H54 (cell line): ENCODE measurements around the gene ARSA.

ENCODE experiments used
- DNase-seq: peaks from one replicate; pipeline ENCODE4 v3.0.0; 2011; ENCODE audit warnings: low spot score, mixed read lengths; ENCODE audit not compliant: insufficient read length
- FAIRE-seq: peaks from 3 replicates; lab custom pipeline; 2011; peaks lifted over from hg19 to GRCh38; lab: Jason Lieb, UNC
- POLR2A ChIP-seq: IDR thresholded peaks from 2 replicates; pipeline ENCODE4 v1.6.1; 2011; ENCODE audit warnings: low read depth, mild to moderate bottlenecking, low read length

Gene ARSA

DNA sequence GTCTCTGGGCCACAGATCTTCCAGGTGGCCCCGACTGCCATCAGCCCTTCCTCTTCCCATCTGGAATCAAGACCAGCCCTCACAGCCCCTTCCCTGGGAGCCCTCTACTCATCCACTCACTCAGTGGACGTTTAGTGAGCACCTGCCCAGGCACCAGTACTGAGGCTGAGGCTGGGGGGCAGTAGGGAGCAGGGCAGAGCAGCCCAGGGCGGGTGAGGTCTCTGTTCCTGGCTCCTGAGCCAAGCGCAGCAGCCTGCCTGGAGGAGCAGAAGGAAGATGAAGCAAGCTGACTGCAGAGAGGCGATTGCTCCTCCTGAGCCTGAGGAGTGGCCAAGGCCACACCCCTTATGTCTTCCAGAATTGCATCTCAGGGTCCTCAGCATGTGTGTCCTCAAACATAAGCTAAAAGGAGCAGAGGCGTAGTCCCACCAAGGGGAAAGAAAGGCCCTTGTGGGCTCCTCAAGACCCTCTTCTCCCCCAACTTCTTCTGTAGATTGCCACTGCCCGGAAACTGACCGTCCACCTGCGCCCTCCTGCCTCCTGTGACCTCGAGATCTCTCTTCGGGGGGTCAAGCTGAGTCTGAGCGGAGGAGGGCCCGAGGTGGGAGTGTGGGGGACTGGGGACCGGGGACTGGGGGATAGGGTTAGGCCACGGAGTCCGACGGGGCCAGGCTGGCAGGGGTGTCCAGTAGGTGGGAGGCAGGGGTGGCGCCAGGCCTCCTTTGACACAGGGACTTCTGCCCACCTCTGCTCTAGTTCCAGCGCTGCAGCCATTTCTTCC lies 21.6 kb downstream of the ARSA start:
- FAIRE-seq (no peak), DNase-seq (no peak)
- TF ChIP-seq POLR2A: no peak

DNA sequence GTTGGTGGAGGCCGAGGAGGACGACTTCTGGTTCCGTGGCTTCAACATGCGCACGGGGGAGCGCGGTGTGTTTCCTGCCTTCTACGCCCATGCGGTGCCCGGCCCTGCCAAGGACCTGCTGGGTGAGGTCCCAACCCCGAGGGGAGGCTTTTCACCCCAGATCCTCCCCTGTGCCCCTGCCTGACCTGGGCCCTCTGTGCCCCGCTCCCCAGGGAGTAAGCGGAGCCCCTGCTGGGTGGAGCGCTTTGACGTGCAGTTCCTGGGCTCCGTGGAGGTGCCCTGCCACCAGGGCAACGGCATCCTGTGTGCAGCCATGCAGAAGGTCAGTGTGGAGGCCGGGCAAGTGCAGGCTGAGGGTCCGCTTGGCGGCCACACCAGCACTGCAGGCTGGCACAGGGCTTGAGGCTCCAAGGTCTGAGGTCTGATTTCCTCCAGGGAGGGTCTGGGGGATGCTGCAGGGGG lies 22.3 kb downstream of the ARSA start:
- no peak for DNase-seq
- FAIRE-seq: no peak
- TF ChIP-seq POLR2A: no peak

GRCh38 chr22:50605002-50605612 lies 22.8 kb downstream of the ARSA start:
- TF ChIP-seq POLR2A: no peak
- DNase-seq (no peak), FAIRE-seq (no peak)

DNA sequence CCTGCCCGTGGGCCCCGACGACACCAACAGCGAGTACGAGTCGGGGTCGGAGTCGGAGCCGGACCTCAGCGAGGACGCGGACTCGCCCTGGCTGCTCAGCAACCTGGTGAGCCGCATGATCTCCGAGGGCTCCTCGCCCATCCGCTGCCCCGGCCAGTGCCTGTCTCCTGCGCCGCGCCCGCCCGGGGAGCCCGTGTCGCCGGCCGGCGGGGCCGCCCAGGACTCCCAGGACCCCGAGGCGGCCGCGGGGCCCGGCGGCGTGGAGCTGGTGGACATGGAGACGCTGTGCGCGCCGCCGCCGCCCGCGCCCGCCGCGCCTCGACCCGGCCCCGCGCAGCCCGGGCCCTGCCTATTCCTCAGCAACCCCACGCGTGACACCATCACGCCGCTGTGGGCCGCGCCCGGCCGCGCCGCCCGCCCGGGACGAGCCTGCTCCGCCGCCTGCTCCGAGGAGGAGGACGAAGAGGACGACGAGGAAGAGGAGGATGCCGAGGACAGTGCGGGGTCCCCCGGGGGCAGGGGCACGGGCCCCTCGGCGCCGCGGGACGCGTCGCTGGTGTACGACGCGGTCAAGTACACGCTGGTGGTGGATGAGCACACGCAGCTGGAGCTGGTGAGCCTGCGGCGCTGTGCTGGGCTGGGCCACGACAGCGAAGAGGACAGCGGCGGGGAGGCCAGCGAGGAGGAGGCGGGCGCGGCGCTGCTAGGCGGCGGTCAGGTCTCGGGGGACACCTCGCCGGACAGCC lies 23.5 kb downstream of the ARSA start:
- DNase-seq (no peak), FAIRE-seq (no peak)
- TF ChIP-seq POLR2A: no peak

- FAIRE-seq: no peak
- no peak for TF ChIP-seq POLR2A
- no peak for DNase-seq
Observed at GRCh38 chr22:50603511-50604255, 24.3 kb downstream of the ARSA start.

GRCh38 chr22:50602338-50602700 lies 25.6 kb downstream of the ARSA start:
- no peak for DNase-seq
- TF ChIP-seq POLR2A: no peak
- no peak for FAIRE-seq

DNA sequence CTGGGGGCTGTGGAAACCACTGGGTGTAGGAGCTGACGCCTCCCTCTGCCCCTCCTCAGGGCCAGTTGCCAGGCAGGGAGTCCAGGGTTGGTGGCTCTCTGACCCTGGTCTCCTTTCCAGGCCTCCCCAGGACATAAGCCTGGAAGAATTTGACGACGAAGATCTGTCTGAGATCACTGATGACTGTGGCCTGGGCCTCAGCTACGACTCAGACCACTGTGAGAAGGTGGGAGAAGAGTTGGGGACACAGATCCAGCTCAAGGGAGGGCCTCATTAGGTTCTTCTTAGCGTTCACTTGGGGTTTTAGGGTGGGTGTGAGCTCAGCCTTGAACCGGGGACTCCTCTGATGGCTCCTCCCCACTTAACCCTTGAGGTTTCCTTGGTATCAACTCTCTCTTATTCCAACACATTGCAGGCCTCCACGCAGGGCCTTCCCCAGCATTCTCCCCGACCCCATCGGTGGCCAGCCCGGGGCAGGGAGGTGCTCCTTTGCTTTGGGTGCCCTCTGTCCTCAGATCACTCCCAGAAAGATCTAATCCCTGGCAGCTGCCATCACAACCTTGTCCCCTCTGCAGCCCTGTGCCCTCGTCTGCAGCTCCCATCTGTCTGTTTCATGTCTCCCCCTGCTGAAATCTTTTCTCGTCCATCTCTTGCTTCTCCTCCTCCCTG lies 26.1 kb downstream of the ARSA start:
- TF ChIP-seq POLR2A: no peak
- FAIRE-seq (no peak), DNase-seq (no peak)

GRCh38 chr22:50600967-50601668 lies 26.8 kb downstream of the ARSA start:
- TF ChIP-seq POLR2A: no peak
- no peak for FAIRE-seq
- no peak for DNase-seq

DNA sequence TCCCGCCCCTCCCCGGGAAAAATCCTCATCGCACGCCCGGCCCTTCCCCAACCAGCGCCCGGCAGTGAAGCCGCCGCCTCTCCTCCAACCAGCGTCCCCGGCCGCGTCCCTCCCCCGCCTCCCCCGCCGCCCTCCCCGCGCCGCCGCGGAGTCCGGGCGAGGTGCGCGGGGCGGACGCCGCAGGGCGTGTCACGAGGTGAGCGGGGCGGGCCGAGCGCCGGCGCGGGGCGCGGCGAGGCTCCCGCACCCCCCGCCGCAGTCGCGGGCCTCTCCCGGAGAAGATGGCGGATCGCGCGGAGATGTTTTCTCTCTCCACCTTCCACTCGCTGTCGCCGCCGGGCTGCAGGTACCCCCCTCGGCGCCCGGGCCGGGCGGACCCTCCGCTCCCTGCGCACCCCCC lies 27.4 kb downstream of the ARSA start, which contains the start of gene MAPK8IP2:
MAPK8IP2 (plus strand) TSS at position 256 of the 400 bp plus-strand sequence; CDS start at position 282, 26 bp downstream.
- FAIRE-seq: no peak
- TF ChIP-seq POLR2A: no peak
- no peak for DNase-seq

GRCh38 chr22:50599816-50600455 lies 28.0 kb downstream of the ARSA start:
- DNase-seq: peak; percentile 65
- FAIRE-seq: no peak
- no peak for TF ChIP-seq POLR2A

DNA sequence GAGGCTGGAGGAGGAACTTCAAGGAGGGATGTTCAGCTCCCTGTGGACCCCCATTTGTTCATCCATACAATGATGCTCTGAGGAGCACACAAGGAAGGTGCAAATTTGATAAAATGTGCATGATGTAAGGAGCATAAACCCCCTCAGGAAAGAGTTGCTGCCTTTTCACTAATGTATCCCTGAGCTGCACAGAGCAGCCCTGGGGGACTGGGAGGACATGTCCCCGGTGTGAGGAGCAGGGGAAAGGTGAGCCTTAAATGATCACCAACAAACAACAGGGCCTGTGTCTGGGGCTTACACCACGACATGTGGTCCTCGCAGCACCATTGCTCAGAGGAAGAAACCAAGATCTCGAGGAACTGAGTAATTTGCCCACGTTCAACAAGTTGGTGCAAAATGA lies 30.9 kb downstream of the ARSA start:
- no peak for TF ChIP-seq POLR2A
- FAIRE-seq (no peak), DNase-seq (no peak)

- no peak for TF ChIP-seq POLR2A
- DNase-seq (no peak), FAIRE-seq (no peak)
Observed at GRCh38 chr22:50595189-50595588, 32.8 kb downstream of the ARSA start.

DNA sequence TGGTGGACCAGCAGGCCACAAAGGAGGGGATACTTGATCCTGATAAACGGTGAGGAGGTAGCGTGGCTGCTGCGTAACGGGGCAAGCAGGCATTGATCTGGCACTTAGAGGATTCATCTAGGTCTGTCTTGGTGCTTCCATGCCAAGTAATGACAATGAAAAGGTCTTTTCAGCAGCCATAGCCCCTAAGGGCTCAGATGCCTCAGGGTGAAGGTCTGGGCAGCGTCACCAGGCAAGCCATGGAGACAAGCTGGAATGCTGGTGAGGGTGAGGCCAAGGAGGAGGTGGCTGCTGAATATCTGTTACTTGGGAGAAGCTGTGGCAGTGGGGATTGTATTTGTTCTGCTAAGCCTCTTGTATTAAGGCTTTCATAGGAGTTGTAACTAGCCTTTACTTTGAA lies 40.5 kb downstream of the ARSA start:
- no peak for TF ChIP-seq POLR2A
- FAIRE-seq (no peak), DNase-seq (no peak)
